ENCODE measurements around the gene AGBL4.

The AGBL4 gene

DNA sequence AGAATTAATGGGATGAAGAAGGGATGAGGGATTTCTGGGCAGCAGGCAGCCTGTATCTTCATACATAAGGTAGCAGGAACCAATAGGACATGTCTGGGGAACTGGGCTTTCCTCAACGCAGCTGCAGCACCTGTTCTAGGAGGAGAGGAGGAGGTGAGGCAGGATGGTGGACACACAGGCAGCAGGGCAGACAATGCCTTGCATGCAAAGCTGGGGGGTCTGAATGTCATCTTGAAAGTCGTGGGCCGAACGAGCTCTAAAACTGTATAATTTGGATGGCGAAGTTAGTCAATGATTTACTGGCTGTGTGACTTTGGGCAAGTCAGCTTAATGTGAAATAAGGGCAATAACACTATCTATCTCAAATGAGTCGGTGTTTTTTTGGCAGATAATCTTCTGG, 1371.4 kb downstream of the AGBL4 start:
- Histone ChIP-seq H3K4me1 (peaks cover 3 to 78% (median 70%) of the 10 kb centered on the region in 10 experiments; a peak in 18 of 20 replicates), H3K36me3 (no peaks in the 10 kb centered on the region)
- no peak for TF ChIP-seq Cebpa-rat (IDR thresholded peaks at IDR 0.05)

DNA sequence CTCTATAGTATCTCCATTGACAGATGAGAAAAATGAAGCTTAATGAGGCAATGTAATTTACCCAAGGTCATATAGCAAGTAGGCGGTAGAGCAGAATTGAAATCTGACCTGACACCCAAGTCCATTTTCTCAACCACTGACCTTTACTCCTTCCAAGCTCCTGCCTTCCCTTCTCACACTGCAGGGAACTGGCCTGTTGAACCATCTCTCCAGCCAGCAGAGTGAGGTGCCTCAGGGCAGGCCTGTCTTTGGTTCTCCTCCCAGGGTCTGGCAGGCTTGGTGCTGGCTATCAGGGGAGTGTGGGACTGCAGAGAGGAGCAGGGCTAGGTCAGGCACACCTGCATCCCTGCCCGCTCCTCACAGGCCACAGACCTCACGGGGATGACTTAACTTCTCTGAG, 1373.9 kb downstream of the AGBL4 start:
- Histone ChIP-seq H3K9me3 (replicated peaks in 1 of 11) (no peaks in the 10 kb centered on the region), H4K20me1 (no peaks in the 10 kb centered on the region), H3K4me2 (peak overlapping the region in 9 of 11 experiments; percentile 17 to 88 (median 70); a peak in 17 of 22 replicates), H3K9ac (no peak overlapping the region; a peak in 1 of 22 replicates), H3K27ac (peak overlapping the region in 3 of 11 experiments; percentile 10 to 26 (median 26); a peak in 2 of 22 replicates), H3K27me3 (no peaks in the 10 kb centered on the region), H3K36me3 (no peaks in the 10 kb centered on the region), H3K4me3 (no peak overlapping the region), H3K4me1 (peaks cover 0 to 67% (median 47%) of the 10 kb centered on the region in 10 experiments; a peak in 16 of 20 replicates)
- TF ChIP-seq Cebpa-rat (IDR thresholded peaks at IDR 0.05): no peak

More for the DNA sequence above, 1371.4 kb downstream of the AGBL4 start:
- Histone ChIP-seq H3K9ac (no peak overlapping the region), H3K27ac (no peak overlapping the region), H3K27me3 (no peaks in the 10 kb centered on the region), H4K20me1 (no peaks in the 10 kb centered on the region), H3K9me3 (replicated peaks in 1 of 11) (no peaks in the 10 kb centered on the region), H3K4me3 (no peak overlapping the region), H3K4me2 (peak overlapping the region in 7 of 11 experiments; percentile 52 to 88 (median 71); a peak in 8 of 22 replicates)

GRCh38 chr1:48645883-48646282, 1377.9 kb downstream of the AGBL4 start:
- H4K20me1 ChIP-seq: no peaks in the 10 kb centered on the region
- H3K27ac ChIP-seq: no peak overlapping the region
- H3K9me3 ChIP-seq (replicated peaks in 1 of 11): peaks cover 0 to 15% (median 0%) of the 10 kb centered on the region in 11 experiments; a peak in 8 of 22 replicates
- H3K27me3 ChIP-seq: no peaks in the 10 kb centered on the region
- H3K36me3 ChIP-seq: no peaks in the 10 kb centered on the region
- peaks cover 0 to 32% (median 15%) of the 10 kb centered on the region in 10 experiments; a peak in 16 of 20 replicates for H3K4me1 ChIP-seq
- 0 out of 22 replicates have a peak overlapping the region, but pooled peaks of 1 of the 11 experiments have one; percentile 9 for H3K4me2 ChIP-seq
- H3K4me3 ChIP-seq: no peak overlapping the region
- H3K9ac ChIP-seq: no peak overlapping the region
- TF ChIP-seq Cebpa-rat (IDR thresholded peaks at IDR 0.05): no peak

DNA sequence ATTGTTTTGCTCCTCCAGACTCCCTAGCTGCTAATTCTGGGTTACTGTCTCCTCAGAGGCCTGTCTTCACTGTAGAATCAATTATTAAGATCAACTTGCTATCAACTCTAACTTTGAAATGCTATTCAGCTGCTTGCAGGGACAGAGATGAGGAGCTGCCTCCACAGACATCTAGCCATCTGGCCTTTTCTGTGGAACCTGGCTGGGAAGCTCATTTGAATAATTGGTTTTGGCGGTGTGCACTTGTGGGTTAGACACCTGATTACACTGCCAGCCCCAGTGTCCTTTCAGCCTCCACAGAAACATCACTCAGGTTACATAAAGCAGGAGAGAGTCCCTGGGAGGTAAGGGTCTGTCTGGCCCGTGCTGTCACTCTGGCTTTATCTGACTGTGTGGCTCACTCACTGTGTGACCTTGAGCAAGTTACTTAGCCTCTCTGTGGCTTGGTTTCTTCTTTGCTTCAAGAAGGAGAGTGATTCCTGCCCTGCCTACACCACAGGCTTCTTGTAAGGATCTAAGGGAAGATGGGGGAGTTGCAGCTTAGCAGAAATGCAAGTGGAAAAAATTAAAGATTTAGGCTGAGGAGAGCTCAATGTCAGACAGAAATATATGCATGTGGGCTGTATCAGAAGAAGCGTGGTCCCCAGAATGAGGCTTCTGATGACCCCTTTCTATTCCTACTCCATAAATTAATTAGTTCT, 1378.7 kb downstream of the AGBL4 start:
- Histone ChIP-seq H3K4me3 (no peak overlapping the region), H3K4me2 (peak overlapping the region in 2 of 11 experiments; percentile 9 to 39; a peak in 3 of 22 replicates), H3K4me1 (peaks cover 0 to 24% (median 7%) of the 10 kb centered on the region in 10 experiments; a peak in 16 of 20 replicates)

GRCh38 chr1:48644190-48644900, 1379.4 kb downstream of the AGBL4 start:
- H3K27ac ChIP-seq: no peak overlapping the region
- H4K20me1 ChIP-seq: no peaks in the 10 kb centered on the region
- peak overlapping the region in 1 of 11 experiments; percentile 39; a peak in 3 of 22 replicates for H3K4me2 ChIP-seq
- H3K9me3 ChIP-seq (replicated peaks in 1 of 11): peaks cover 0 to 15% (median 0%) of the 10 kb centered on the region in 11 experiments; a peak in 8 of 22 replicates
- H3K4me3 ChIP-seq: no peak overlapping the region
- H3K9ac ChIP-seq: no peak overlapping the region
- no peak for TF ChIP-seq Cebpa-rat (IDR thresholded peaks at IDR 0.05)
- H3K4me1 ChIP-seq: peaks cover 0 to 19% (median under 1%) of the 10 kb centered on the region in 10 experiments; a peak in 6 of 20 replicates
- H3K36me3 ChIP-seq: no peaks in the 10 kb centered on the region
- H3K27me3 ChIP-seq: no peaks in the 10 kb centered on the region

More for the DNA sequence above, 1378.7 kb downstream of the AGBL4 start:
- no peak overlapping the region for H3K9ac ChIP-seq
- no peaks in the 10 kb centered on the region for H3K36me3 ChIP-seq
- H3K27me3 ChIP-seq: no peaks in the 10 kb centered on the region
- peaks cover 0 to 15% (median 0%) of the 10 kb centered on the region in 11 experiments; a peak in 8 of 22 replicates for H3K9me3 ChIP-seq (replicated peaks in 1 of 11)
- no peaks in the 10 kb centered on the region for H4K20me1 ChIP-seq
- no peak for TF ChIP-seq Cebpa-rat (IDR thresholded peaks at IDR 0.05)
- no peak overlapping the region for H3K27ac ChIP-seq

DNA sequence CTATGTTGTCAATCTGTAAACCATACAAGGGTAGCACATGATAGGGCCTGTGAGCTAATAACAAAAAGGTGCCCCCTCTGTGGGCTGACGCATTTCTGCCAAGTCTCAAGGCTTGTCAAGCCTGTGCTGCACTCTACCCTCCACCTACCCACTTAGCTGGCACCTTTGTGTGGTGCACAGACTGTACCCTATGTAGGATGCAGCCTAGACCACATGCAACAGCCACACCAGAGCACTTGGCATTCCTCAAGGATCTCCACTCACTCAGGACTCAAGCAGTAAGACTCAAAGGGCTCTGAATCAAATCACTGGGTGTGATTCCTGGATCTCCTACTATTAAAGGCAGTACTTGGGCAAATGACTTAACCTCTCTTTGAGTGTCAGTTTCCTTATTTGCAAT, 1380.6 kb downstream of the AGBL4 start:
- Histone ChIP-seq H3K36me3 (no peaks in the 10 kb centered on the region), H3K27me3 (no peaks in the 10 kb centered on the region), H4K20me1 (no peaks in the 10 kb centered on the region), H3K9me3 (replicated peaks in 1 of 11) (peaks cover 0 to 15% (median 0%) of the 10 kb centered on the region in 11 experiments; a peak in 8 of 22 replicates), H3K9ac (no peak overlapping the region), H3K4me2 (no peak overlapping the region), H3K4me3 (no peak overlapping the region), H3K4me1 (peaks cover 0 to 19% (median 0%) of the 10 kb centered on the region in 10 experiments; a peak in 6 of 20 replicates), H3K27ac (no peak overlapping the region)
- TF ChIP-seq Cebpa-rat (IDR thresholded peaks at IDR 0.05): no peak

DNA sequence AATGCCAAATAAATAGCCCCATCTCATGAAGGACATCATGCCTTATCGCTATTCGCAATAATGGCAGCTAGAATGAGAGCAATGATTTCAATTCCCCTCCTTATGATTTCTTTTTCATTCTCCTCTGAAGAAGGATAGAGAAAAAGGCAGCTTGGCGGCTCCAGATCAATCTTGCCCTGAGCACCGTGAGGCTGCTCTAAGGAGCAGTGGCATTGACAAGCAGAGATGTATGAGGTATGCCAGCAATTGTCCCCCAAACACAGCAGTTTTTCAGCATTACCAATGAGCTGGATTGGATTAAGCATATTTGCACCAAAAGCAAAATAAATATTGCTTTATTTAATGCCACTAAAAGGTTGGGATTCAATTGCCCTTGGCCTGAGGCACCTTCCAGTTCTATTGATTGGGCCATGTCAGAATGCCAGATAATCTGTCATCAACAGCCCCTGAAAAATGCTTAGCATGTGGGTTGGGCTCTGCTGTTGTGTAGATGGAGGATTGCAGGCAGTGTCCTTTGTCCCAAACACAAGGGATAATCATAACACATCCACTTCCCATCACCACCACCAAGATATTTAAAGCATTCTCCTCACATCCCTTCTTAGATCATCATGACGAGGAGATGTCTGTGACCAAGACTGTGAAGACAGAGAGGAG, 1382.8 kb downstream of the AGBL4 start:
- no peaks in the 10 kb centered on the region for H4K20me1 ChIP-seq
- H3K4me2 ChIP-seq: no peak overlapping the region
- no peaks in the 10 kb centered on the region for H3K36me3 ChIP-seq
- peaks cover 0 to 15% (median 0%) of the 10 kb centered on the region in 11 experiments; a peak in 8 of 22 replicates for H3K9me3 ChIP-seq (replicated peaks in 1 of 11)
- H3K4me1 ChIP-seq: peaks cover 0 to 10% (median 0%) of the 10 kb centered on the region in 10 experiments; a peak in 4 of 20 replicates
- no peak for TF ChIP-seq Cebpa-rat (IDR thresholded peaks at IDR 0.05)
- H3K27ac ChIP-seq: no peak overlapping the region
- H3K9ac ChIP-seq: no peak overlapping the region
- H3K27me3 ChIP-seq: no peaks in the 10 kb centered on the region
- no peak overlapping the region for H3K4me3 ChIP-seq

DNA sequence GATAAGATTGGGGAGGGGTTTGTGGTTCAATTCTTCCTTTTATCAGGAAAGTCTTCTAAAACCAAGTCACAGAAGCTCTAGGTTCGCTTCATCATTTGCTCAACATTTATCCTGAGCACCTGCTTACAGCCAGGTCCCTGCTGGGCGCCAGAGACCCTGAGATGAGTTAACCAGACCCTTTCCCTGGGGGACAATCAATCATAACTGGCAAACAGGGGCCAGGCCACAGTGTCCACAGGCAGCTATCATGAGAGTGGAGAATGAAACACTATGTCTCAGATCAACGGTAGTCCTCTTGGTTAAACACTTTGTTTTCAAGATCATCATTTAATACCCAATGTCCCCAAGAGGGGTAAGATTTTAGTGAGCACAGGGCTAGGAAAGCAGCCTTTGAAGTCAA, 1393.9 kb downstream of the AGBL4 start:
- Histone ChIP-seq H3K27me3 (no peaks in the 10 kb centered on the region), H3K9ac (no peak overlapping the region), H3K36me3 (no peaks in the 10 kb centered on the region), H3K4me1 (peaks cover 0 to 75% (median 65%) of the 10 kb centered on the region in 10 experiments; a peak in 17 of 20 replicates), H3K27ac (no peak overlapping the region), H3K4me2 (peak overlapping the region in 8 of 11 experiments; percentile 16 to 80 (median 58); a peak in 16 of 22 replicates), H3K4me3 (no peak overlapping the region), H3K9me3 (replicated peaks in 1 of 11) (no peaks in the 10 kb centered on the region), H4K20me1 (no peaks in the 10 kb centered on the region)
- TF ChIP-seq Cebpa-rat (IDR thresholded peaks at IDR 0.05): no peak

All from BLaER1 treated with 17β-estradiol and CSF1 and Interleukin-3, amounts not matched to agents 10 nM and 100 nM (cell line).